HEK293 (cell line): ENCODE results near the gene SCYGR4.
"Not testable (repeated sequence)": the region's sequence is repeated elsewhere in the genome, so short reads cannot be mapped to it uniquely, and the experiment has no call there.

Experiments used
- CTCF ChIA-PET: fragments of 350-600 bp; formaldehyde crosslinking; extraction: SDS; loops from one replicate; lab custom pipeline; 2021; ENCODE audit warnings: antibody characterized with exemption; lab: Yijun Ruan, JAX
- POLR2A ChIA-PET: fragments of 300-600 bp; formaldehyde crosslinking; extraction: SDS; loops from one replicate; lab custom pipeline; 2020; ENCODE audit warnings: antibody characterized with exemption, inconsistent platforms; lab: Yijun Ruan, JAX
- H3K27ac ChIP-seq: fragments of 200-500 bp; sonication (Bioruptor generic); 2 replicates; pipeline ENCODE4 v1.5.1; 2014; ENCODE audit warnings: low read depth, low read length, control low read depth, inconsistent platforms; ENCODE audit errors: extremely low read depth
- H3K36me3 ChIP-seq, 2 experiments: fragments of 200-500 bp in 1 of 2; sonication (Bioruptor generic) in 1 of 2; 1 replicate in 1 of 2; 2 replicates in 1 of 2; pipeline ENCODE4 v1.5.1; 2014 to 2017; ENCODE audit warnings: inconsistent platforms in 2 of 2, low read length in 2 of 2; ENCODE audit not compliant: control insufficient read depth in 2 of 2, insufficient read depth in 1 of 2
- H3K4me1 ChIP-seq: fragments of 200-500 bp; sonication (Bioruptor generic); 2 replicates; pipeline ENCODE4 v1.5.1; 2014; ENCODE audit warnings: mild to moderate bottlenecking, low read length, inconsistent platforms; ENCODE audit not compliant: control insufficient read depth, insufficient read depth
- H3K4me3 ChIP-seq: 2 replicates; pipeline ENCODE4 v1.5.1; 2011; ENCODE audit warnings: low read depth, mild to moderate bottlenecking, control low read depth, low read length, moderate library complexity
- H3K9me3 ChIP-seq: fragments of 200-500 bp; sonication (Bioruptor generic); 2 replicates; pipeline ENCODE4 v1.5.1; 2014; ENCODE audit warnings: low read depth, low read length, inconsistent platforms; ENCODE audit not compliant: control insufficient read depth, insufficient read depth
- BCL11A ChIP-seq: fragments of 450-650 bp; formaldehyde crosslinking; IDR thresholded peaks from 2 replicates; pipeline ENCODE4 v1.5.1; 2016; ENCODE audit warnings: low read depth, missing biosample characterization, missing genetic modification characterization
- GLI4 ChIP-seq: fragments of 450-650 bp; formaldehyde crosslinking; IDR thresholded peaks from 2 replicates; pipeline ENCODE4 v1.5.1; 2016; ENCODE audit warnings: missing biosample characterization, missing genetic modification characterization
- GLIS1 ChIP-seq: fragments of 450-650 bp; formaldehyde crosslinking; IDR thresholded peaks from 2 replicates; pipeline ENCODE4 v1.5.1; 2016; ENCODE audit warnings: missing biosample characterization, missing genetic modification characterization
- GLIS2 ChIP-seq: fragments of 450-650 bp; formaldehyde crosslinking; IDR thresholded peaks from 2 replicates; pipeline ENCODE4 v1.5.1; 2016; ENCODE audit warnings: missing biosample characterization, missing genetic modification characterization
- HOXA7 ChIP-seq: sonication (generic); formaldehyde crosslinking; IDR thresholded peaks from 2 replicates; pipeline ENCODE4 v1.8.1; 2022; ENCODE audit warnings: missing genetic modification reagents, borderline replicate concordance
- KLF16 ChIP-seq: fragments of 450-650 bp; formaldehyde crosslinking; IDR thresholded peaks from 2 replicates; pipeline ENCODE4 v1.5.1; 2017; ENCODE audit warnings: missing biosample characterization, missing genetic modification characterization
- RBAK ChIP-seq: fragments of 450-650 bp; formaldehyde crosslinking; IDR thresholded peaks from 2 replicates; pipeline ENCODE4 v1.5.1; 2016; ENCODE audit warnings: missing biosample characterization, missing genetic modification characterization
- TRIM28 ChIP-seq: IDR thresholded peaks from 2 replicates; pipeline ENCODE4 v1.6.1; 2011; ENCODE audit warnings: low read length, control low read depth, borderline replicate concordance
- ZBTB17 ChIP-seq: fragments of 450-650 bp; formaldehyde crosslinking; IDR thresholded peaks from 2 replicates; pipeline ENCODE4 v1.5.1; 2016; ENCODE audit warnings: missing biosample characterization, missing genetic modification characterization
- ZBTB8A ChIP-seq: fragments of 450-650 bp; formaldehyde crosslinking; IDR thresholded peaks from 2 replicates; pipeline ENCODE4 v1.5.1; 2016; ENCODE audit warnings: missing biosample characterization, missing genetic modification characterization
- ZFP3 ChIP-seq: fragments of 450-650 bp; formaldehyde crosslinking; IDR thresholded peaks from 2 replicates; pipeline ENCODE4 v1.5.1; 2016; ENCODE audit warnings: low read depth, missing biosample characterization, missing genetic modification characterization
- ZIC2 ChIP-seq: fragments of 450-650 bp; formaldehyde crosslinking; IDR thresholded peaks from 2 replicates; pipeline ENCODE4 v1.5.1; 2016; ENCODE audit warnings: missing biosample characterization, missing genetic modification characterization
- ZNF132 ChIP-seq: fragments of 450-650 bp; formaldehyde crosslinking; IDR thresholded peaks from 2 replicates; pipeline ENCODE4 v1.5.1; 2017; ENCODE audit warnings: missing biosample characterization, missing genetic modification characterization, borderline replicate concordance
- ZNF266 ChIP-seq: fragments of 450-650 bp; formaldehyde crosslinking; IDR thresholded peaks from 2 replicates; pipeline ENCODE4 v1.5.1; 2016; ENCODE audit warnings: missing biosample characterization, missing genetic modification characterization, low read depth
- ZNF274 ChIP-seq, 2 experiments: fragments of 200-500 bp in 1 of 2; fragments of 450-650 bp in 1 of 2; sonication (Bioruptor generic) in 1 of 2; formaldehyde crosslinking in 1 of 2; IDR thresholded peaks; 2 replicates each; pipeline versions ENCODE4 v1.5.1 to v1.6.1; 2014 to 2016; ENCODE audit warnings: borderline replicate concordance in 1 of 2, inconsistent platforms in 1 of 2, low read length in 1 of 2, missing biosample characterization in 1 of 2, missing genetic modification characterization in 1 of 2
- ZNF350 ChIP-seq: fragments of 450-650 bp; formaldehyde crosslinking; IDR thresholded peaks from 2 replicates; pipeline ENCODE4 v1.5.0; 2017; ENCODE audit warnings: missing biosample characterization, mild to moderate bottlenecking, missing genetic modification characterization
- ZNF37A ChIP-seq: fragments of 450-650 bp; IDR thresholded peaks from 2 replicates; pipeline ENCODE4 v1.5.1; 2018; ENCODE audit warnings: missing biosample characterization, missing genetic modification characterization
- ZNF426 ChIP-seq: fragments of 450-650 bp; formaldehyde crosslinking; IDR thresholded peaks from 2 replicates; pipeline ENCODE4 v1.5.1; 2017; ENCODE audit warnings: missing biosample characterization, missing genetic modification characterization, mild to moderate bottlenecking, inconsistent platforms, moderate library complexity
- ZNF544 ChIP-seq: fragments of 450-650 bp; formaldehyde crosslinking; IDR thresholded peaks from 2 replicates; pipeline ENCODE4 v1.5.0; 2017; ENCODE audit warnings: missing biosample characterization, missing genetic modification characterization
- ZNF639 ChIP-seq: fragments of 450-650 bp; formaldehyde crosslinking; IDR thresholded peaks from 2 replicates; pipeline ENCODE4 v1.5.1; 2016; ENCODE audit warnings: missing biosample characterization, missing genetic modification characterization
- ZNF670 ChIP-seq: fragments of 450-650 bp; formaldehyde crosslinking; IDR thresholded peaks from 2 replicates; pipeline ENCODE4 v1.5.1; 2016; ENCODE audit warnings: missing biosample characterization, missing genetic modification characterization, low read depth
- ZNF701 ChIP-seq: fragments of 450-650 bp; formaldehyde crosslinking; IDR thresholded peaks from 2 replicates; pipeline ENCODE4 v1.5.1; 2016; ENCODE audit warnings: missing biosample characterization, missing genetic modification characterization
- ZNF747 ChIP-seq: fragments of 450-650 bp; formaldehyde crosslinking; IDR thresholded peaks from 2 replicates; pipeline ENCODE4 v1.5.1; 2016; ENCODE audit warnings: missing biosample characterization, missing genetic modification characterization
- TF ChIP-seq, protein P1 (sequence below): fragments of 450-650 bp; formaldehyde crosslinking; IDR thresholded peaks from 2 replicates; pipeline ENCODE4 v1.5.1; 2016; ENCODE audit warnings: missing biosample characterization, missing genetic modification characterization

The SCYGR4 gene

DNA sequence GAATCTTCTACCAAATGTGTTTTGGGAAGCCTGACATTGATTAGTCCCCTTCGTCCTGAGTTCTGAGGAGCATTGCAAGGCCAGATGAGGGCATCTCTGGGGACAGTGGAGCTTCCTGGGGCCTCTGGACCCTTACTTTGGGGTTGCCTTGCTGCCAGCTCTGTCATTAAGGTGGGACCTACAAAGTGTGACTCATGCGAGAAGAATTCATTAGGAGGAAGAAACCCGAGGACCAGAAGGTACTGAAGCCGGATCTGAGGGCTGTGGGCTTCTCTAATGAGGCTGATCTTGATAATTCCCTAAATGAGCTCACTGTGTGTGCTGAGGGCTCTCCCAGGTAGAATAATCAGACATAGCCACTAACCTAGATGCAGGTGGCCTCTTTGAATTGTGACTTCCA is 19.3 kb upstream of the SCYGR4 start:
- H3K9me3 ChIP-seq = no peaks in the 10 kb centered on the region
- no peaks in the 10 kb centered on the region for H3K36me3 ChIP-seq
- H3K27ac ChIP-seq = no peak overlapping the region
- CTCF ChIA-PET = no interaction called here
- H3K4me3 ChIP-seq = no peak overlapping the region
- POLR2A ChIA-PET = no interaction called here
- no peaks in the 10 kb centered on the region for H3K4me1 ChIP-seq
- no peak for TF ChIP-seq GLIS2
- no peak for TF ChIP-seq ZNF747 (tag by site-specific recombination)
- TF ChIP-seq BCL11A = no peak
- no peak for TF ChIP-seq ZNF132
- no peak for TF ChIP-seq TRIM28
- no peak for TF ChIP-seq ZNF639 (tag by site-specific recombination)
- no peak for TF ChIP-seq ZNF266
- TF ChIP-seq, all 188 proteins: peak for 0

GRCh38 chr2:227598835-227599503 is 18.3 kb upstream of the SCYGR4 start, which contains the start of gene SCYGR2:
Gene SCYGR2, plus strand, starts transcription at chr2:227598893. Its CDS starts 0 bp downstream, at chr2:227598893.
- H3K4me1 ChIP-seq, H3K27ac ChIP-seq, H3K9me3 ChIP-seq, H3K36me3 ChIP-seq, CTCF ChIA-PET, POLR2A ChIA-PET, H3K4me3 ChIP-seq: not testable (repeated sequence)

DNA sequence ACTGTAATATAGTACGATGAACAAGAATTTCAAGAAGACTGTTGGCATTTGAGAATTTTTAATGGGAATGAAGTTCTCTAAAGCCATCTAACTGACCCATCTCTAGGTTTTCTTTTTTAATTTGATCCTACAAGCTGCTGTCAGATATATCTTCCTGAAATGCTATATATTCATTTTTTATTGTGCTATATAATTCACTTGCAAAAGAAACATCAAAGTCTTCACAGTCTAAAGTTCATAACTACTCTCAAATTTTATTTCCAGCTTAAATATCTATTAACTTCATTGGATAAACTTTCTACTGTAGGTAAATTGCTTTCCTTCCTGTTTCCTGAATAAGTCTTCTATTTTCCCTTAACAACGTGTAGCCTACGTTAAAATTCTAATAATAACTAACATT is 14.9 kb upstream of the SCYGR4 start:
- H3K27ac ChIP-seq = no peak overlapping the region
- TF ChIP-seq RBAK (tag by site-specific recombination) = no peak
- no peak for TF ChIP-seq ZNF274 (IDR thresholded peaks at IDR 0.05; ENCODE audit: low read length)
- TF ChIP-seq ZNF274 (tag by site-specific recombination; IDR thresholded peaks at IDR 0.05; ENCODE audit: borderline replicate concordance) = no peak
- no peak for TF ChIP-seq ZBTB8A
- TF ChIP-seq HOXA7 = no peak
- no peak for TF ChIP-seq ZBTB17 (tag by site-specific recombination)
- TF ChIP-seq ZNF426 (tag by site-specific recombination) = no peak
- no peak for TF ChIP-seq ZFP3 (tag by site-specific recombination)
- no peaks in the 10 kb centered on the region for H3K9me3 ChIP-seq
- no peaks in the 10 kb centered on the region for H3K36me3 ChIP-seq
- H3K4me3 ChIP-seq = no peak overlapping the region
- ChIA-PET CTCF (interaction anchor here (0.6 kb wide), 1 partner anchor 56 kb away, joined by 5 read pairs; no protein-coding TSS in a partner anchor), POLR2A (no interaction called here)
- H3K4me1 ChIP-seq = no peaks in the 10 kb centered on the region

- CTCF ChIA-PET = no interaction called here
- POLR2A ChIA-PET = no interaction called here
- TF ChIP-seq, protein P1, sequence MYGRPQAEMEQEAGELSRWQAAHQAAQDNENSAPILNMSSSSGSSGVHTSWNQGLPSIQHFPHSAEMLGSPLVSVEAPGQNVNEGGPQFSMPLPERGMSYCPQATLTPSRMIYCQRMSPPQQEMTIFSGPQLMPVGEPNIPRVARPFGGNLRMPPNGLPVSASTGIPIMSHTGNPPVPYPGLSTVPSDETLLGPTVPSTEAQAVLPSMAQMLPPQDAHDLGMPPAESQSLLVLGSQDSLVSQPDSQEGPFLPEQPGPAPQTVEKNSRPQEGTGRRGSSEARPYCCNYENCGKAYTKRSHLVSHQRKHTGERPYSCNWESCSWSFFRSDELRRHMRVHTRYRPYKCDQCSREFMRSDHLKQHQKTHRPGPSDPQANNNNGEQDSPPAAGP (tag by site-specific recombination) = no peak
- no peak for TF ChIP-seq ZNF350
- TF ChIP-seq ZIC2 = no peak
- TF ChIP-seq GLI4 = no peak
- TF ChIP-seq KLF16 (tag by site-specific recombination) = no peak
- TF ChIP-seq ZNF544 (tag by site-specific recombination) = no peak
- no peak for TF ChIP-seq ZNF37A (tag by site-specific recombination)
- no peak for TF ChIP-seq ZNF670
- no peak for TF ChIP-seq ZNF701 (tag by site-specific recombination)
- no peak for TF ChIP-seq GLIS1 (tag by site-specific recombination)
Measured at GRCh38 chr2:227606476-227606875, 10.8 kb upstream of the SCYGR4 start.

More at GRCh38 chr2:227606476-227606875, 10.8 kb upstream of the SCYGR4 start:
- H3K4me1 ChIP-seq = no peaks in the 10 kb centered on the region
- no peaks in the 10 kb centered on the region for H3K9me3 ChIP-seq
- H3K4me3 ChIP-seq = no peak overlapping the region
- no peak overlapping the region for H3K27ac ChIP-seq
- no peaks in the 10 kb centered on the region for H3K36me3 ChIP-seq
